GM12892 (cell line): ENCODE data around the gene KYNU.

Experiments used
- POLR2A ChIP-seq: IDR thresholded peaks from 2 replicates; pipeline ENCODE4 v1.6.1; 2011; ENCODE audit warnings: low read depth, low read length, control low read depth
- POLR2AphosphoS5 ChIP-seq: IDR thresholded peaks from 2 replicates; pipeline ENCODE4 v1.6.1; 2011; ENCODE audit warnings: low read depth, low read length, control low read depth
- TAF1 ChIP-seq: IDR thresholded peaks from 2 replicates; pipeline ENCODE4 v1.6.1; 2011; ENCODE audit warnings: low read depth, mild to moderate bottlenecking, control low read depth, low read length, borderline replicate concordance

DNA sequence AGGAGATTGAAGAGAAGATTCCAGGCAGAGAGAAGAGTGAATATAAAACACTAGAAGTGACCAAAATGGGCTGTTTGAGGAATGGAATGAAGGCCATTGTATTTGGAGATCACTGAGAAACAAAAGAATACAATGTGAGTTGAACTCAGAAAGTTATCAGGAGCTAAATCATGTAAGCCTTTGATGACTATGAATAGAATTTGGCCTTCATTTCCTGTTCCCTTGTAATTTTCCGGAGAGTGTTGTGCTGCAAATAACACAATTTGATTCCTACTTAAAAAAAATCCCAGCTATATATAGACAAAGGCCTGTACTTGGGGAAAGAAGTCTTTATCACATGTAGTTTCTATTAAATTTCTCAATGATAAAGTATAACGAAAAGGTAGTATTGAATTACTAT is 33.7 kb upstream of the KYNU start:
- TF ChIP-seq POLR2A: no peak
- TF ChIP-seq POLR2AphosphoS5: no peak
- TF ChIP-seq TAF1: no peak
